ENCODE data around the gene CENATAC.

GRCh38 chr11:119011476-119012053 is 13.6 kb downstream of the CENATAC start:
- TF ChIP-seq CTCF (conservative IDR thresholded peaks at IDR 0.05; ENCODE audit: low read depth in 2 of 2) (peak in 1 of 2 experiments; percentile 9; a peak in 1 of 4 replicates), EZH2 (IDR thresholded peaks at IDR 0.05; ENCODE audit: low read depth, unreplicated experiment) (no peak), JUNB (IDR thresholded peaks at IDR 0.05; ENCODE audit: unreplicated experiment) (no peak), ZNF114 (CRISPR knock-in tag; IDR thresholded peaks at IDR 0.05) (no peak), ETS1 (IDR thresholded peaks at IDR 0.05) (no peak), STAT1 (IDR thresholded peaks at IDR 0.05; ENCODE audit: unreplicated experiment) (no peak), EZH2phosphoT487 (IDR thresholded peaks at IDR 0.05; ENCODE audit: unreplicated experiment) (no peak), POLR2AphosphoS5 (IDR thresholded peaks at IDR 0.05; ENCODE audit: low read depth) (no peak), CREB1 (CRISPR knock-in tag; IDR thresholded peaks at IDR 0.05; ENCODE audit: low read depth) (no peak), REST (IDR thresholded peaks at IDR 0.05; ENCODE audit: unreplicated experiment) (no peak)

Measured in GM23338 (cell line).